Activated CD8-positive, alpha-beta memory T cell treated with anti-CD3 and anti-CD28 coated beads for 48 hours (primary cell): ENCODE measurements around the gene ZMAT5.
A peak's percentile ranks its signal among the peaks of the same experiment; 100 is the strongest.

Experiments
- DNase-seq, 3 experiments: peaks; one replicate each; pipeline ENCODE4 v3.0.0-alpha.2; 2020; ENCODE audit warnings: low read depth in 2 of 3, low spot score in 2 of 3

Gene ZMAT5, protein sequence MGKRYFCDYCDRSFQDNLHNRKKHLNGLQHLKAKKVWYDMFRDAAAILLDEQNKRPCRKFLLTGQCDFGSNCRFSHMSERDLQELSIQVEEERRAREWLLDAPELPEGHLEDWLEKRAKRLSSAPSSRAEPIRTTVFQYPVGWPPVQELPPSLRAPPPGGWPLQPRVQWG

DNA sequence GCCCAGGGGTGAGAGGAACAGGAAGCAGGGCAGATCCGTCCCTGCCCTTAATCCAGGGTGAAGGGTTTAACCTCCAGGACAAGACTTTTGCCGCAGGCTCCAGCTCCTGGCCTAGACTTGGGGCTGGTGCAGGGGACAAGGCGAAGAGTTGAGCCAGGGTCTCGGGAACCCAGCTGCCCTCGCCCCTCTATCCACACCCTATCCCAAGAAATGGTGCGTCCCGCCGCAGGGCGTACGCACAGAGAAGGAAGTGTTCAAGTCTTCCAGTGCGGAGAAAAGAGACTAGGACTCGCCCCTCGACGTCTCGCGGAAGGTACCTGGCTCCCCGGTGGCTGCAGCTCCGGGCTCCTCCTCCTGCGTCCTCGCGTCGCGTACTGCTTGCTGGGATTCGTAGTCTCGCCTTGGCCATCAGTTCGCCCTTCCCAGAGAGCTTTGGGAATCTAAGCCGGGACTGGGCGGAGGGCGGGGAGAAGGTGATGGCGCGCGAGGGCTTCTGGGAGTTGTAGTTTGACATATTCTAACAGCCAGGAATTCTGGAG, at the start of gene ZMAT5:
Gene ZMAT5, minus strand, starts transcription at position 376 of the 539 bp plus-strand sequence. CDS start 18,463 bp downstream, outside the sequence.
- DNase-seq, result peak; percentile 58 to 81 (median 77)

DNA sequence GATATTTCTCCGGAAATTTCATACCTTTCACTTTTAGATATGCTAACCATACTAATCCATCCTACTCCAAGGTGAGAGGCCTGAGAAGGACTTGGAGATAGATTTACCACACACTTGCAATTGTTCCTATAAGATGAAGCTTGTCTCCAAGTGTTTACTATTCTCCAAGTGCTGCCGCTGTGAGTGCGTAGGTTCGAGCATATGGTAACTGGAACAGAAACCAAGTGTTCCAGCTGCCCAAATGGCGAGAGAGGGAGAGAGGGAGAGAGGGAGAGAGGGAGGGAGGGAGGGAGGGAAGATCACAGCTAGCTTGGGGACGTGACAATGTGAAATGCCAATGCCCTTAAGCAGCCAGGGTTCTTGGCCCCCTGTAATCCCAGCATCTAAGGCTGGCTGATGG, 49.7 kb upstream of the ZMAT5 start:
- no peak for DNase-seq

DNA sequence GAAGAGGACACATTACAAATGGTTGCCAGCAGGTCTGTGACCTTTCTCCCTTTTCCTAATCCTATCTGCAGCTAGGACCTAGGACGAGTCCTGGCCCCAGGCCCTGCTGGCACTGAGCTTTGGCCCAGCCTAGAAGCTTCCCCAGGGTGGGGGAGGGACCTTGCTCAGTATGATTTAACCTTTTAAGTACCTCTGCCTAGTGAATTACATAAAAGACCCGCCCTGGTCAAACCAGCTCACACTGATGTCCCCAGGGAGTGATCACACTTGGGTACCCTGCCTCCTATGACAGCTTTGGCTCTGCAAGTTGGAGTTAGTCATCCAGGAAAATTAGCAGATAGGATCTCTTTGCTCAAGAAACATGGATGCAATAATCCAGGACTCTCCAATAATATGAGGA, 49.3 kb upstream of the ZMAT5 start:
- no peak for DNase-seq

DNA sequence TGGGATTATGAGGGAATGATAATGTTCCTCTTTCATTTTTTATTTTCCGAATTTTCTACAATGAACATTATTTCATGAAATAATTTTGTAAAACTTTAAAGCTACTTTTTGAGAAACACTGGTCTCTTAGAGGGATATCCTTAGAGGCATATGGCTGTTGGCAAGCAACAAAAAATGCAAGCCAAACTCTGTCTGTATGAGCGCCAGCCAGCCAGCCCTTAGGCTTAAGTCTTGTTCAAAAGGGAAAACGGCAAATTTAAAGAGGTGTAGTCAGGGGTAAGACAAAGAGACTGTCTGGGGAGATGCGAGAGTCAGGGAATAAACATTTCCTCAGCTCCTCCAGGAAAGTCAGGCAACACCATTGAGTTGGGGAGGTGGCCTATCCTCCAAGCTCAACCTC, 48.8 kb upstream of the ZMAT5 start:
- DNase-seq, result no peak

DNA sequence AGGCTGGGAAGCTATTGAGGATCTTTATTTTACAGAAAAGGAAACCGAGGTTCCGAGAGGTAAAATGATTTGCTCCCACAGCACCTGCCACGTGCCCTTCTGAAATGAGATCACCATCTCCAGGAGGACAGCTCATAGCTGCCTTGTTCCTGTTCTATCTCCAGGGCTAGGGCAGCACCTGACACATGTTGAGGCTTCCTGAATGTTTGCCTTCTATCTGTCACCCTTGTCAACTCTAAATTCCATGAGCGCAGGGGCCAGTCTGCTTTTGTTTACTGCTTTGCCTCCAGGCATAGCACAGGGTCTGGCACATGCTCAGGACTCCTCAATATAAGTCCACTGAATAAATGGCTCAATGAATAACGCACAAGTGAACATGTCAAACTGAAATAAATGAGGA, 47.2 kb upstream of the ZMAT5 start:
- no peak for DNase-seq

DNA sequence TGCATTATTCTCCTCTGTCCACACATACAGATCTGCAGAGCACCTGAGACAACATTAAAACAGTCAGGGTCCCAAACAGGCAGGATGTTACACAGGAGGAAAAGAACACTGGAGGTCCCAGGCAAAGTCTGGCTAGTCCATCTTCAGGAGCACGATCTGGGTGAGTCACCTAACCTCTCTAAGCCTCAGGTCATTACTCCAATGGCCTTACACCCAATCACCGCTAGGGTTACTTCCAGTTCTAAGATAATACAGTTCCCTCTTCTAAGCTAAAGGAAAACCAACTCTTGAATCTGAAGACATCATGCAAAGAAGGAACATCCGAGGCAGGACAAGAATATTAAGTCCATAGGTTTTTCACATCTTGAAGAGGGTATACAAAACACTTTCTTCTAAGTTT, 46.8 kb upstream of the ZMAT5 start:
- DNase-seq, result no peak

DNA sequence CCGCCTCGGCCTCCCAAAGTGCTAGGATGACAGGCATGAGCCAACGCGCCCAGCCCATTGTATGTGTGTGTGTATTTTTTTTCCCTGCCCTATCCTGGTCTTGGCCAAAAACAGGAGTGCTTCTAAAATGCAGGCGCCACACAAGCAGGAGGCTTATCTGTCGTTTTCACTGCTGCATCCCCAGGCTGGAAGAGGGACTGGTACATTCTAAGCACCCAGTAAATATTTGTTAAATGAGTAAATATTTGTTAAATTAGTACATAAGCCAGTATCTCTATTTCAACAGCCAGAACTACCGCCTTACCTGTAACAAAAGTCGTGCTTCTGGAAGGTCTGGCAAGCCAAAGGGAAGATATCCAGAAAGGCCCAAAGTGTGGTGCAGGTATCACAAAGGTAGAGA, 46.3 kb upstream of the ZMAT5 start:
- no peak for DNase-seq

DNA sequence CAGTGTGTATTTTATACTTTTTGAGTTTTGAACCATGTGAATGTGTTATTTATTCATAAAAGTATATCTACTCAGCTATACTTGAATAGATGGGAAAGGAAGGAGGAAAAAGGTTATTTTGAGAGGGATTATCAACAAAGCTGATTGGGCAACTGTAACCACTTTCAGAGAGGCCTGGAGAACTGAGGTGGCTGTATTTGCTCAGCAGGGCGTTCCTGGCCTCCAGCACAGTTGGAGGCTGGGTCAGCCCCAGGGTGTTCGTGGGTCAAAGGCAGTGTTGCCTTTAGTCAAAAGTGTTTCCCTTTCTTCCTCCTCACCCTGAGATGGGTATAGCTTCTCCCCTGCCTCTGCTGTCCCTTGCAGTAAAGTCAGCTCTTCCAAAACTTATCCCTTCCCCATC, 44.6 kb upstream of the ZMAT5 start:
- no peak for DNase-seq

DNA sequence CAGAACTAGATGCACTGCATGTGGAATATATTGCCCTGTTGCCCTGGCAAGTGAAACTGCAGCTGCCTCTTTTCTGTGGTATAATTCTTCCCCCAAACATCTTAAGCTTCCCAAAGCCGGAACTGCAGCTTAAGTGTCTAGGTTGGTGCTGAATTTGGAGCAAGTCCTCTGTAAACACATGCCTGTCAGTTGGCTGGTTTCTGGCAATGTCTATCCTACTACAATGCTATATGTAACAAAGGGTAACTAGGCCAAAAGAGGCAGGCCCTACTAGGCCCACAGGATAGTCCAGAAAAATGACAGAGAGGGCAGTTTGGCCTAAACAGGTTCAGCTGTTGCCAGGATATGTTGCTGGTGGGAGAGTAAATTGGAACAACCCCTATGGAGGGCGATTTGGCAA, 43.4 kb upstream of the ZMAT5 start:
- no peak for DNase-seq

DNA sequence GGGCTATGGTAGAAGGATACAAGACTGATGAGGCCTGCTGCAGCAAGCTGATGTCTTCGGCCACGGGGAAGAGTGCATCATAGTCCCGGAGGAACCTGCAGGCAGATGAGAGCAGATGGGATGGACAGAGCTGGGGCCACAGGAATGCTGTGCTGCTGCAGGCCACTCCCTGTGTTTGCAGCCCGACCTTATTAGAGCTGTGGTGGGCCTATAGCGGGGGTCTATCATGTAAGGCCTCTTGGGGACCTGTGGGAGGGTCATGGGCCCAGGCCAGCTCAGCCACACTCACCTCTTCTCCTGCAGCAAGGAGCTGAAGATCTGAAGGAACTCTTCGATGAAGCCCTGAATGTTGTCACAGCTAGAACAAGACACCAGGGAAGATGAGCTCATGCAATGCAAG, 39.4 kb upstream of the ZMAT5 start:
- no peak for DNase-seq

DNA sequence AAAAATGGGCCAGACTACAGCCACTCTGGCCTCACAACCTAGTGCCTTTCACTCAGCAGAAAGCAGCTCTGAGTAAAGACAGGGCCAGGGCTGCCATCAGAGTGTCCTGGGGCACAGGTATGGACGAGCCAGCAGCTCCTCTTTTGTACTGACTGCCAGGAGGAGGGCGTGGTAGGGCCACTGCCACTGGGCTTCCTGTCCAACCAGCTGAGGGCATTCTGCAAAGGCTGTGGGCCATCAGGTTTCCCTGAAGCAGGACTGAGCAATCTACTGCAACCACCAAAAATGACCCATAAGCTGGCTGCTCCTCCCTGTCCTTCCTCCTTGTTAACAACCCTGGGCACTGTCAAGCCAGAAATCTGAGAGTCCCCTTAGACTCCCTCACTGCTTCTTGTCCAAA, 38.2 kb upstream of the ZMAT5 start:
- DNase-seq, result no peak

DNA sequence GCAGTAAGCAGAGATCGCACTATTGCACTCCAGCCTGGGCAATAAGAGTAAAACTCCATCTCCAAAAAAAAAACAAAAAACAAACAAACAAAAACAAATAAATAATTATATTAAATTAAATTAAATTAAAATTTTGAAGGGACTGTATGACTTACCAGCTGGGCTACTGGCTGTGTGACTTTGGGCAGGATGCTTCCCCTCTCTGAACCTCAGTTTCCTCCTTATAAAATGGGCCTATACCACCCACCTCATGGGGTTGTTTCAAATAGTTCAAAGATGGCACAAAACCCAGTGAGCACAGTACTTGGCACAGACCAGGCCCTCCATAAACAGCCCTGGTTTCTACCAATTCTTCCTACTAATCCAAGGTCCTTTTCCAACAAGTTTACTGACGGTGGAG, 36.4 kb upstream of the ZMAT5 start:
- DNase-seq, result no peak

DNA sequence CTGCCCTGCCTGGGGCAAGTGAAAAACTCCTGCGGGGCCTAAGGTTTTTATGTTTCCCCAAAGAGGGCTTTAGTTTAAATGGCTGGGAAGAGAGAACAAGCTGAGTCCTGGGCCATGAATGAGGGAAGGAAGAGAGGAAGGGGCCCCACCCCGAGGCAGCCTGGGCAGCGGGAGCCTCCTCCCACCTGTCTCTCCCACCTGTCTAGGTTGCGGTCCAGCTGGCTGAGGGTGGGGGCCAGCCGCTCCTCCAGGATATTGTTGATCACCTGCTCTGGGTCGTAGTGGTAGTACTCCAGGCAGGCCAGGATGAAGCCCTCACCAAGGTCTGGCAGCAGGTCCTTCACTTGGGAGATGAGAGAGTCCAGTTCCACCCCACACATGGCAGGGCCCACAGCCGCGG, 35.0 kb upstream of the ZMAT5 start:
- no peak for DNase-seq

DNA sequence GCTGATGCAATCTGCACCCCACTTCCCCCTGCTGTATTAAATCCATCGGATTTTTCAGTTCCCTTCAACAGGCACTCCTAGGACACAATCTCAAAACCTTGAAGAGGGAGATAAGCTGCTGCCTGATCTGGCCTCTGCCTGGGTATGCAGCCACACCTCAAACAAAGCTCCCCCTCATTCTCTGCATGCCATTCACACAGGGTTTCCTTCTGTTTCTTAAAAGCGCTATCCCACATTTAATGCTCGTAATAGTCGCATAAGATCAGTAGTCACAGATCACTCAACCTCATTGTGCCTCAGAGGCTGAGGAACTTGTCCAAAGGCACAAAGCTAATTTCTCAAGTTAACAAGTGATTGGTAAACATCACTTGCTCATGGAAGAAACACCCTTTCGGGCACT, 34.3 kb upstream of the ZMAT5 start:
- DNase-seq, result no peak

DNA sequence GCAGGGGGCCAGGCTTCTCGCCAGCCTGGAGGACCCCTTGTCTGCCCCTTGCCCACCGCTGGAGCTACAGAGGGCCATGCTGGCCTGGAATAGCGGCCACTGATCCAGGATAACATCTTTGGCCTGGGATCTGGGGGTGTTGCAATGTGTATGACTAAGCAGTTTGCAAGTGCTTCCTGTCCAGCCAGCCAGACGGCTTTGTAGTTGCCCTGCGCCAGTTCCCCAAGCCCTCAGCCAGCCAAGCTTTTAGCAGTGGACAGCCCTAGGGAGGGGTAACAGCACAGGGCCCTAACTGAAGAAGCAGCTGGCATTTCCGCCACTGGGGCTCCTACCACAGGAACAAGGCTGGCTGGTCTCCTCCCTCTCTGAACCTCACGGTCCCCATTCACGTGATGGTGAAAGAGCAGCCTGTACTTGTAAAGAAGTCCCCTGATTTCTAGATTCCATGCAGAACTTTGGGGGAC, 32.4 kb upstream of the ZMAT5 start:
- no peak for DNase-seq

DNA sequence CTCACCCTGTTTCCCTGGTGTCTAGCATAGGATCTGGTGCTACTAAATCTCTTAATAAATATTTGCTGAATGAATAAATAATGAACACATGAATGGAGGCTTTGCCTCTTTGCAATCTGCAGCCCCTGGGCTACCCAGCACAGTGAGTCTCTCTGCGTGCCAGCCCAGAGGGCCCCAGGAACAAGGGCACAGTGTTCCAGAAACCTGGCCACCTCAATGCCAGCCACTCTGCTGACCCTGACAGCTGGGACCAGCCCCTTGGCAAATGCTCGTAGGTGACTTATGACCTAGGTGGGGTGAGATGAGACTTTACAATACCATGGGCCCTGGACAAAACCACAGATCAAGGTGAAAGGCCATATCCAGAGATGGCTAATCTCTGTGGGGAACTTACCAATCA, 32.0 kb upstream of the ZMAT5 start:
- DNase-seq, result no peak

DNA sequence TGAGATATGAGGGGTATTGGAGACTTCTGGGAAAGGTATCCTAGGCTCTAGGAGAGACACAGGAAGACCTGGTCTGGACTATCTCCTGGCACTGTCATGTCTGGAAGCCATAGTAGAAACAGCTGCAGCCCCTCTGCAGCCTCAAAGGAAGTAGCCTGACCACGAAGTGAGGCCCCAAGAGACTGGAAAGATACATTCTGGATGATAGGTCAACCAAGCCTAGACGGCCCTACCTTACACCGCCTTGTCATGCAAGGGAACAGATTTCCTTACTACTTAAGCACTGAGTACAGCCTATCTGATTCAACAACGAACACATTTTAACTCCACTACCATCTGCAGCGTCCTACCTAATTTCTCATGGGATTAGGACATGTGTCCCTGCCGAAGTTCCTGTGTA, 31.5 kb upstream of the ZMAT5 start:
- DNase-seq, result no peak

DNA sequence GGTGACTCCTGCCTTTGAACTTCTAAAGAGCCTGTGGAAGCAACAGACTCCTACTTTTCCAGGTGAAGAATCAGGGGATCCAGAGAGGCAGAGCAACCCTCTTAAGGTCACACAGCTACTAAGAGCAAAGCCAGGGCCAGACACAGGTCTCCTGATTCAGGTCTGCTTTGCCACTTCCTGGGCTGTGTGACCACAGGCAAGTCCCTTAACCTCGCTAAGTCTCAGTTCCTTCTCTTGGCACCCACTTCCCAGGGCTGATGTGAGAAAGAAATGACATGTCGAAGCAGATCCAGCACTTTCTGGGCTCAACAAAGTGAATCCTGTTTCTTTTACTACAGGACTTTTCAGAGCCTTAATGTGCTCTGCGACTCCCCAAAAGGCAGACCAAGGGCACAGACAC, 30.5 kb upstream of the ZMAT5 start:
- DNase-seq, result no peak

DNA sequence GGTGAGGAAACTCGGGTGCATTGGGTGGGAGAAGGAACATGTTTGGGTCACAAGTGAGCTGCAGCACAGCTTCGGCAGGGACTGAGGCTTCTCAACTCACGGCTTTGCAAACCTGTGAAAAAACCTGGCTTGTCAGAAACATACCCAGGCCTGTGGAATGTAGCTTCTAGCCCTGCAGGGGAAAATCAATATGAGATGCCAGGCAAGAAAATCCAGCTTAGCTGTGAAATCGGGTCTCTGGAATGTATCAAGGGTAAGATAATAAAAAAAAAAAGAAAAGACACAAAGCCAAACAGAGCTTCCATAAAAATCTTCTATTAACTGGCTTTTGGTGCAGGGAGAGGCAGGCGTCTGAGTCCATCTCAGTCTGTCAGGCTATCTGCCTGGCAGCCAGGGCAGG, 28.9 kb upstream of the ZMAT5 start:
- no peak for DNase-seq

DNA sequence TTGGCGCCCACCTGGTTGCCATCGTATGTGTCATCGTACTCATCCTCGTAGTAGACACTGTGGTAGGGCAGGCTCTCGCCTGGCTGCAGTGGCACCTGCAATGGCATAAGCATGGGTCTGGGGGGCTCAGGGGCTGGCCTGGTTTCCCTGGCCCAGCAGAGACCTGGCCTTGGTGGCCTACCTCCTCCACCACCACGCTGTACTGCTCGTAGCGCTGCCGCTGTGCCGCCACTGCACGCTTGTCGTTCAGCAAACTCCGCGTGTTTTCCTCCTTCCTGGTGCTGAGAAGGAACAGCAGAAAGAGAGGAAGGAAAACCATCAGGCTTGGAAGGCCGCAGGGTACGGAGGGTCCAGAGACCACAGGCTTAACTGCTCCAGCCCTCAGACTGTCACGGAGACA, 26.6 kb upstream of the ZMAT5 start:
- DNase-seq, result no peak

DNA sequence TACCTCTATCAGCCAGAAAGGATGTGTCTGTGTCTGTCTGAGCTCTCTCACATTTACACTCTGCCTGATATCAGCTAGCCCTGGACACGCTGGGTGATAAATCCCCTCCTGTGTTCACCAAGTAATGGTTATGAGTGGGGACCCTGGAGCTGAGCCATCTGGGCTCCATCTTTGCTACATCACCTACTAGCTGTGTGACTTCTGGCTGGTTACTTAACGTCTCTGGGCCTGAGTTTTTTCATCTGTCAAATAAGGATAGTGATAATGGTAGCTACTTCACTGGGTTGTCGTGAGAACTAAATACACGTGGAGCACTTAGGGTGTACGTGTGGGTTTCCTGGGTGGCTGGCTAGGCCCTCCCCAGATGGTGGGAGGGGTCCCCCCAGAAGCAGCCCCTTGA, 23.3 kb upstream of the ZMAT5 start:
- no peak for DNase-seq

DNA sequence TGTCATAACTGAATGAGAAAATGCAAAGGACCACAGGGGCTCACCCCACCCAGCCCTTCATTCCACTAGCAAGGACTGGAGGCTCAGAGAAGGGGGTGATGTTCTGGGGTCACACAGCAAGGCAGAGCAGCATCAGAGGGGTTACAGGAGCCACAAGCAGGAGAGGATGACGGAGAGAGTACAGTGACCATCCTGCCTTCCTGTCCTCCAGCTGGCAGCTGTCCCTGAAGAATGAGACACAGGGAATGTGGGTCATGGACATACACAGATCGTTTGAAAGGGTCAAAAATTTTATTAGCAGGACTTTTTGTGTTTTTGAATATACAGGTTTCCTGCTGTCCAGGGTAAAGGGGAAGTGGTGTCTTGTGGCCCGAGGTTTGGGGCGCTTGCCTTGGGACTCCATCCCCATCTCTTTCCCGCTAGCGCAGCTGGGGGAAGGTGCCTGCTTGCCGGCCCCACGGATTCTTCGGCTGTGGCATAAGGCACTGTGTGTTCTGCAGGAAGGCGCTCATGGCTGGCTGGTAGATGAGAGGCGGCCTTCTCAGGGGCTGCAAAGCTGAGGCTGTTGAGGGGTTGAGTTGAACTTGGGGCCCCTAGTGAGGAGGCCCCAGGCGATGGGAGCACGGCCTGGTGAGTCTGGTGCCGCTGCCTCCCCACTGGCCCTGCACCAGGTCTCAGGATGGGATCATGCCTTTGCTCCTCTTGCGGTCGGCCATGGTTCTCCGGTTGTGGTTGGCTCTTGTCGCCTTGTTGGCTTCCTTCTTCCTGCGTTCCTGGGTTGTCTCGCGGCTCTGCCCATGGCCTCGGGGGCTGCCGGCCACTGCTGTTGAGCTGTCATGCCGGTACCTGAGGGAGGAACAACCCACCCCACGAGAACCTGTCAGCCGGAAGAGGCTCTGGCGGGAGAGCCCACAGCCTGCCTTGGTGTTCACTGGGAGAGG, 21.8 kb upstream of the ZMAT5 start:
- DNase-seq, result no peak
